ENCODE measurements around the gene LIMS1. TPM values are rescaled to one million over a fixed set of nuclear protein-coding genes. Genes with fewer than 3 reads are reported as not detected.

LIMS1 gene
- total and polyA plus RNA-seq, 2 donors (not counting 1 experiment from before 2014, with no cell fraction given) = 14.0 to 22.1 TPM

DNA sequence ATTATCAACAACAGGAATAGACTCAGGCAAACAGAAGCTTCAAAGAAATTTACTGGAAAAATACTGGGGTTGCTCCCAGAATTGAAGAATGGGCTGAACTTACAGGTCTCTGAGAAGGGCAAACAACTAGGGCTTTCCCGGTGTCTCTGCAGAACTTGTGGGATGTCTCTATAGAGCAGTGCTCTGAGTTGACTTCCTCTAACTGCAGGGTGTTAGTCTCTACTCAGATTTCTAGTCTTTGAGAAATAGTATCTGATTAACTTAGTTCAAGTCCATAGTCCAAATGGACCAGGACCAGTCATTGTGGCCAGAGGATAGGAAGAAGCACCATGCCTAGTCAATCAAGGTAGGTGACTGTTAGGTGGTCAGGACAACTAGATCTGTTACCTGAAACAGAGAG is 45.8 kb downstream of the LIMS1 start:
- Histone ChIP-seq H2AFZ (ENCODE audit: insufficient read depth, low read depth, low read length, poor library complexity, severe bottlenecking) (no peak overlapping the region), H3K4me2 (replicated peaks; ENCODE audit: low read depth, low read length, poor library complexity, severe bottlenecking) (peak overlapping the region; percentile 7), H3K9me3 (ENCODE audit: control extremely low read depth in 1 of 3, control insufficient read depth in 2 of 3, insufficient read depth in 1 of 3, low read length in 2 of 3) (no peaks in the 10 kb centered on the region), H3K27ac (ENCODE audit: low read length in 2 of 2) (peak overlapping the region in 1 of 2 donors; percentile 37), H3K9ac (ENCODE audit: low read length) (no peak overlapping the region), H3K79me2 (ENCODE audit: control insufficient read depth, insufficient read depth, low read length) (peaks cover 29% of the 10 kb centered on the region), H4K20me1 (ENCODE audit: control insufficient read depth, insufficient read depth, low read length, poor library complexity, severe bottlenecking) (peaks cover 8% of the 10 kb centered on the region), H3K36me3 (replicated peaks in 1 of 2; ENCODE audit: control extremely low read depth in 1 of 2, control insufficient read depth in 1 of 2, extremely low read depth in 1 of 2, insufficient read depth in 2 of 2, low read length in 1 of 2) (no peaks in the 10 kb centered on the region), H3K27me3 (replicated peaks in 1 of 4; ENCODE audit: control extremely low read depth in 1 of 4, control insufficient read depth in 3 of 4, insufficient read depth in 4 of 4, low read length in 3 of 4) (no peaks in the 10 kb centered on the region), H3K4me1 (ENCODE audit: control insufficient read depth in 2 of 2, insufficient read depth in 2 of 2, low read length in 2 of 2) (peaks cover 20 to 37% of the 10 kb centered on the region in 2 donors), H3K4me3 (ENCODE audit: control extremely low read depth in 1 of 5, extremely low read depth in 1 of 5, insufficient read depth in 1 of 5, low read depth in 2 of 5, low read length in 4 of 5) (no peak overlapping the region)
- intact Hi-C loops (cut with micrococcal nuclease) = loop anchor here (10.0 kb wide), 2 partner anchors 105 to 1005 kb away; no protein-coding TSS in a partner anchor
- DNase-seq (no peak), ATAC-seq (ENCODE audit: low read depth) (no peak)
- Mint-ChIP-seq H3K9me3 (ENCODE audit: insufficient read depth) (no peaks in the 10 kb centered on the region), H3K27ac (peak overlapping the region; percentile 59), H3K4me1 (peaks cover 44% of the 10 kb centered on the region), H3K27me3 (no peaks in the 10 kb centered on the region), H3K4me3 (peak overlapping the region; percentile 6)
- ChIA-PET POLR2A (no interaction called here), CTCF (interaction anchor here (1.0 to 1.9 kb wide), 2 partner anchors 9 to 14 kb away, joined by 3 to 5 read pairs; no protein-coding TSS in a partner anchor)
- no peak for TF ChIP-seq EZH2 (IDR thresholded peaks at IDR 0.05; ENCODE audit: borderline replicate concordance, insufficient read depth, low read depth, low read length, poor library complexity, severe bottlenecking)
- TF ChIP-seq, protein P1, sequence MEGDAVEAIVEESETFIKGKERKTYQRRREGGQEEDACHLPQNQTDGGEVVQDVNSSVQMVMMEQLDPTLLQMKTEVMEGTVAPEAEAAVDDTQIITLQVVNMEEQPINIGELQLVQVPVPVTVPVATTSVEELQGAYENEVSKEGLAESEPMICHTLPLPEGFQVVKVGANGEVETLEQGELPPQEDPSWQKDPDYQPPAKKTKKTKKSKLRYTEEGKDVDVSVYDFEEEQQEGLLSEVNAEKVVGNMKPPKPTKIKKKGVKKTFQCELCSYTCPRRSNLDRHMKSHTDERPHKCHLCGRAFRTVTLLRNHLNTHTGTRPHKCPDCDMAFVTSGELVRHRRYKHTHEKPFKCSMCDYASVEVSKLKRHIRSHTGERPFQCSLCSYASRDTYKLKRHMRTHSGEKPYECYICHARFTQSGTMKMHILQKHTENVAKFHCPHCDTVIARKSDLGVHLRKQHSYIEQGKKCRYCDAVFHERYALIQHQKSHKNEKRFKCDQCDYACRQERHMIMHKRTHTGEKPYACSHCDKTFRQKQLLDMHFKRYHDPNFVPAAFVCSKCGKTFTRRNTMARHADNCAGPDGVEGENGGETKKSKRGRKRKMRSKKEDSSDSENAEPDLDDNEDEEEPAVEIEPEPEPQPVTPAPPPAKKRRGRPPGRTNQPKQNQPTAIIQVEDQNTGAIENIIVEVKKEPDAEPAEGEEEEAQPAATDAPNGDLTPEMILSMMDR (IDR thresholded peaks at IDR 0.05) = no peak
- WGBS (ENCODE audit: insufficient coverage) = 50% methylated on average over 1 of the region's 1 CpG

- peak overlapping the region in 1 of 2 donors; percentile 34 for H3K27ac ChIP-seq (ENCODE audit: low read length in 2 of 2)
- peak overlapping the region; percentile 57 for H3K27ac Mint-ChIP-seq
- CTCF ChIA-PET = interaction anchor here (0.6 to 3.4 kb wide), 29 partner anchors 10 to 934 kb away, joined by 3 to 31 read pairs (median 4); partner anchors contain the start of gene LIMS1
- no peak overlapping the region for H3K4me3 ChIP-seq (ENCODE audit: control extremely low read depth in 1 of 5, extremely low read depth in 1 of 5, insufficient read depth in 1 of 5, low read depth in 2 of 5, low read length in 4 of 5)
- DNase-seq = peak; percentile 79
- H3K9ac ChIP-seq (ENCODE audit: low read length) = no peak overlapping the region
- no peak overlapping the region for H3K4me3 Mint-ChIP-seq
- H3K27me3 ChIP-seq (replicated peaks in 1 of 4; ENCODE audit: control extremely low read depth in 1 of 4, control insufficient read depth in 3 of 4, insufficient read depth in 4 of 4, low read length in 3 of 4) = no peaks in the 10 kb centered on the region
- TF ChIP-seq, protein P1 (IDR thresholded peaks at IDR 0.05) = peak; percentile 82
- no peak for TF ChIP-seq EZH2 (IDR thresholded peaks at IDR 0.05; ENCODE audit: borderline replicate concordance, insufficient read depth, low read depth, low read length, poor library complexity, severe bottlenecking)
- H4K20me1 ChIP-seq (ENCODE audit: control insufficient read depth, insufficient read depth, low read length, poor library complexity, severe bottlenecking) = peaks cover 8% of the 10 kb centered on the region
- POLR2A ChIA-PET = no interaction called here
- peak overlapping the region; percentile 28 for H3K4me2 ChIP-seq (replicated peaks; ENCODE audit: low read depth, low read length, poor library complexity, severe bottlenecking)
- peaks cover 55% of the 10 kb centered on the region for H3K4me1 Mint-ChIP-seq
- H3K36me3 ChIP-seq (replicated peaks in 1 of 2; ENCODE audit: control extremely low read depth in 1 of 2, control insufficient read depth in 1 of 2, extremely low read depth in 1 of 2, insufficient read depth in 2 of 2, low read length in 1 of 2) = no peaks in the 10 kb centered on the region
- peaks cover 31 to 46% of the 10 kb centered on the region in 2 donors for H3K4me1 ChIP-seq (ENCODE audit: control insufficient read depth in 2 of 2, insufficient read depth in 2 of 2, low read length in 2 of 2)
- H3K9me3 Mint-ChIP-seq (ENCODE audit: insufficient read depth) = no peaks in the 10 kb centered on the region
- H2AFZ ChIP-seq (ENCODE audit: insufficient read depth, low read depth, low read length, poor library complexity, severe bottlenecking) = peak overlapping the region; percentile 39
- intact Hi-C loops (cut with micrococcal nuclease) = loop anchor here (1.0 to 10.0 kb wide), 3 partner anchors 109 to 1009 kb away; partner anchors contain the start of gene GCC2
- H3K79me2 ChIP-seq (ENCODE audit: control insufficient read depth, insufficient read depth, low read length) = peaks cover 32% of the 10 kb centered on the region
- peak; percentile 60 for ATAC-seq (ENCODE audit: low read depth)
- no peaks in the 10 kb centered on the region for H3K9me3 ChIP-seq (ENCODE audit: control extremely low read depth in 1 of 3, control insufficient read depth in 2 of 3, insufficient read depth in 1 of 3, low read length in 2 of 3)
- no peaks in the 10 kb centered on the region for H3K27me3 Mint-ChIP-seq
- 83% methylated on average over 2 of the region's 4 CpGs for WGBS (ENCODE audit: insufficient coverage)
Measured at GRCh38 chr2:108583903-108584520, 49.7 kb downstream of the LIMS1 start.

Data from B cell (primary cell).